Fibroblast of mammary gland (primary cell): Measurements from ENCODE around the gene ABCA12.

Experiments used
- DNase-seq: peaks from one replicate; pipeline ENCODE4 v3.0.0-alpha.2; 2010; ENCODE audit warnings: low read depth
- H3K4me3 ChIP-seq: 2 replicates; pipeline ENCODE4 v1.5.1; 2011; ENCODE audit warnings: low read depth, mild to moderate bottlenecking, low read length, moderate library complexity; ENCODE audit not compliant: control insufficient read depth
- CTCF ChIP-seq: conservative IDR thresholded peaks from 2 replicates; pipeline ENCODE4 v1.5.1; 2011; ENCODE audit warnings: low read depth, low read length, inconsistent platforms; ENCODE audit not compliant: control insufficient read depth, insufficient read depth

Gene ABCA12

DNA sequence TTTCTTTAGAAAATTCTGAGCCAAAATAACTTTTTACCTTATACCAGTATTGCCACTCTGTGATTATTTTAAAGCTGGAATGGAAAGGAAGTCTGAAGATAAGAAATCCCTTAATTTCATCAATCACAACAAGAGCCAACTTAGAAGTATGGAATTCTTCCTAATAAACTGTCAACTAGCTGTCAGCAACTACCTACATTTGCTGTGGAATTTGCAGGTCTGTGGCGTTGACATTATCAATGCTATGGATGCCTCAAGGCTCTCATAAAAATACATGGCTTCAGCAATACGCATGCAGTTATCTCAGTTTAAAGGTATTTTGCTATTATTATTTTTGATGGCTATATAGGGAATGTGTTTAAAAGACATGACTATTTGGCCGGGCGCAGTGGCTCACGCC lies 108.5 kb downstream of the ABCA12 start:
- no peak for DNase-seq
- no peak for TF ChIP-seq CTCF
- H3K4me3 ChIP-seq, result no peak overlapping the region

GRCh38 chr2:215028231-215028630 lies 110.2 kb downstream of the ABCA12 start:
- DNase-seq, result peak; percentile 38
- TF ChIP-seq CTCF, result no peak
- no peak overlapping the region for H3K4me3 ChIP-seq

DNA sequence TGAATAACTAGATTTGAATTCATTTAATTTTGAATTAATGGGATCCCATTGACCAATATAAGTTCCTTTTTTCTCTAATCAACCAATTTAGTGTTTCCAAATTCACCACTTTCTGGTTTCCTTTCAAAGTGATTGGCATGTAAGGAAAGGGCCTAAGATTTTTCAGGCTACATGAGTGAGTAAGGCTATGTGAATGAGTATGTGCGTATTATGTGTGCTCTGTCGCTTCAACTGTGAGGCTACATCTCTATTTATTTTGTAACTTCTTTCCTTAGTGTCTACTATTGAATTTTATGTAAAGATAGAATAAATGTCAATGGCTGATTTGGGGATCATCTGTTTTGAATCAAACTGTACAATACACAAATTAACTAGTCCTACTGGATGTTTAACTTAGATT lies 110.6 kb downstream of the ABCA12 start:
- no peak for TF ChIP-seq CTCF
- DNase-seq, result no peak
- H3K4me3 ChIP-seq, result no peak overlapping the region

- DNase-seq, result no peak
- no peak for TF ChIP-seq CTCF
- H3K4me3 ChIP-seq, result no peak overlapping the region
These were observed 115.5 kb downstream of the ABCA12 start for GRCh38 chr2:215022910-215023309.

GRCh38 chr2:215022418-215022817 lies 116.0 kb downstream of the ABCA12 start:
- DNase-seq, result peak; percentile 41
- TF ChIP-seq CTCF, result no peak
- H3K4me3 ChIP-seq, result no peak overlapping the region

DNA sequence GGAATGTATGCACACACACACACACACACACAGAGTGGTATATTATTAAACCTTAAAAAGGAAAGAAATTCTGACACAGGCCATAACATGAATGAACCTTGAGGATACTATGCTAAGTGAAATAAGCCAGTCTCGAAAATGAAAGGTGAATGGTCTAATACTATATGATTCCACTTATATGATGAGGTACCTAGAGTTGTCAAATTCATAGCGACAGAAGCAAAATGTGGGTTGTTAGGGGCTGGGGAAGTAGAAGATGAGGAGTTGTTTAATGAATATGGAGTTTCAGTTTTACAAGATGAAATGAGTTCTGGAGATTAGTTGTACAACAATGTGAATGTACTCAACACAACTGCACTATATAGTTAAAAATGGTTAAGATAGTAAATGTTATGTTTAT lies 118.1 kb downstream of the ABCA12 start:
- DNase-seq, result no peak
- no peak for TF ChIP-seq CTCF
- H3K4me3 ChIP-seq, result no peak overlapping the region

GRCh38 chr2:215019521-215020145 lies 118.8 kb downstream of the ABCA12 start:
- H3K4me3 ChIP-seq, result no peak overlapping the region
- no peak for TF ChIP-seq CTCF
- no peak for DNase-seq
